NK-92 treated with Interleukin-12 subunit alpha and Interleukin-12 subunit beta, amount 100 ng/mL, for 24 hours (cell line): ENCODE data around the gene PNLIP.

Experiments used
- DNase-seq: peaks from one replicate; lab custom pipeline; 2025; lab: John Stamatoyannopoulos, UW

PNLIP gene

DNA sequence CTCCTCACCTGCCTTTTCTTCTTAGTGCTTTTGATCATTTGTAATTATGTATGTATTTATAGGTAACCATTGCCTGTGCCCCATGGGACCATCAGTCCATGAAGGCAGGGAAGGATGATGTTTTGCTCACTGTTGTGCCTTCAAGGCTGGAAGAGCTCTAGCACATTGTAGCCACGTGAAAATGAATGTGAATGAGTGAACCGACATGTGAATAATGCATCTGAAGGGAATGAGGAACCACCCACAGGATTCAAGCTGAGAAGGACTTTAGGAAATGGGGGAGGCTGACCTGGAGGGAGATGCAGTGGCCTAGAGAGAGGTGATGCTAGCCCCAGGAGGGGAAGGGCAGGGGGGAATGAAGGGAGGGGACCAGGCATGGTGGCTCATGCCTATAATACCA lies 69.1 kb downstream of the PNLIP start:
- DNase-seq = no peak

DNA sequence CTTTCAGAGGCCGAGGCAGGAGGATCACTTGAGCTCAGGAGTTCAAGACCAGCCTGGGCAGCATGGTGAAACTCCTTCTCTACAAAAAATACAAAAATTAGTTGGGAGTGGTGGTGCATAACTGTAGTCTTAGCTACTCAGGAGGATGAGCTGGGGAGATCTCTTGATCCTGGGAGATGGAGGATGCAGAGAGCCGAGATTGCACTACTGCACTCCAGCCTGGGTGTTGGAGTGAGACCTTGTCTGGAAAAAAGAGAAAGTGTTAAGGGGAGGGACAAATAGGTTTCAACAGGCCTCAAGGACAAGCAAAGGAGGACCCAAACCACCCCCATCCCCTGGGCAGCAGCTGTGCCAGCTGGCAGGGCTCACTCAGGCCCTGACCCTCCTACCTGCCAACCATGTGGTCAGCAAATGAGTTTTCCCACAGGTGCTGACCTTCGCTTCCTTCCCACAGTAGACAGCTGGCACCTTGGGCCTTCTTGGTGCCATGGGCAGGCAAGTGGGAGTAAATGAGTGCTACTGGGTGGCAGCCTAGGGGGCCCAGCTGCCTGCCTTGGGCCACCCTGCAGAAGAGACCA lies 69.6 kb downstream of the PNLIP start:
- no peak for DNase-seq
